ENCODE data around the gene PRR5L. TPM values are rescaled to one million over a fixed set of nuclear protein-coding genes. Genes with fewer than 3 reads are reported as not detected.
A peak's percentile ranks its signal among the peaks of the same experiment; 100 is the strongest.

The PRR5L gene
- polyA plus RNA-seq, 3 donors, result 3.5 to 16.0 (median 7.4) TPM

GRCh38 chr11:36274414-36274813 lies 21.7 kb upstream of the PRR5L start:
- no peak overlapping the region for H3K4me3 ChIP-seq (replicated peaks in 1 of 3; ENCODE audit: low read depth in 2 of 3, low read length in 3 of 3)
- Mint-ChIP-seq H3K4me1 (no peaks in the 10 kb centered on the region), H3K36me3 (peaks cover 89 to 95% of the 10 kb centered on the region in 2 donors), H3K27ac (peak overlapping the region in 1 of 7 donors; percentile 15), H3K4me3 (no peak overlapping the region), H3K9me3 (peaks cover 0 to 3% (median 0%) of the 10 kb centered on the region in 7 donors), H3K27me3 (ENCODE audit: low read depth in 3 of 3) (peaks cover 0 to 2% (median 0%) of the 10 kb centered on the region in 3 donors)
- H3K9me3 ChIP-seq (replicated peaks in 1 of 2; ENCODE audit: control insufficient read depth in 1 of 2, insufficient read depth in 1 of 2, low read length in 2 of 2), result no peaks in the 10 kb centered on the region
- H3K9ac ChIP-seq (ENCODE audit: insufficient read depth, low read length, poor library complexity, severe bottlenecking), result no peak overlapping the region
- intact Hi-C loops (cut with micrococcal nuclease), result no loop called here
- TF ChIP-seq CTCF (IDR thresholded peaks at IDR 0.05), result no peak
- WGBS (ENCODE audit: insufficient coverage), result no CpG with 5 or more reads among the region's 7 CpGs
- H3K27me3 ChIP-seq (ENCODE audit: control insufficient read depth in 2 of 2, insufficient read depth in 2 of 2, low read length in 2 of 2), result no peaks in the 10 kb centered on the region
- no peak overlapping the region for H3K27ac ChIP-seq (ENCODE audit: low read depth in 1 of 2, low read length in 2 of 2)
- peaks cover 8% of the 10 kb centered on the region for H3K79me2 ChIP-seq (ENCODE audit: insufficient read depth, low read length)
- DNase-seq, result no peak
- peaks cover 85 to 99% of the 10 kb centered on the region in 2 donors for H3K36me3 ChIP-seq (replicated peaks in 1 of 2; ENCODE audit: control insufficient read depth in 1 of 2, insufficient read depth in 2 of 2, low read length in 2 of 2)
- peaks cover 31% of the 10 kb centered on the region for H4K20me1 ChIP-seq (ENCODE audit: insufficient read depth, low read length)
- no peak overlapping the region for H3K4me2 ChIP-seq (replicated peaks; ENCODE audit: extremely low read depth, low read length, poor library complexity, severe bottlenecking)
- no peaks in the 10 kb centered on the region for H3K4me1 ChIP-seq (ENCODE audit: control insufficient read depth in 1 of 2, insufficient read depth in 2 of 2, low read length in 2 of 2)
- no peak overlapping the region for H2AFZ ChIP-seq (ENCODE audit: insufficient read depth, low read depth, low read length, poor library complexity, severe bottlenecking)

- H3K27me3 Mint-ChIP-seq (ENCODE audit: low read depth in 3 of 3), result peaks cover 0 to 2% (median 0%) of the 10 kb centered on the region in 3 donors
- H3K9ac ChIP-seq (ENCODE audit: insufficient read depth, low read length, poor library complexity, severe bottlenecking), result no peak overlapping the region
- peak overlapping the region in 1 of 2 donors; percentile 0 for H3K27ac ChIP-seq (ENCODE audit: low read depth in 1 of 2, low read length in 2 of 2)
- no peak overlapping the region for H2AFZ ChIP-seq (ENCODE audit: insufficient read depth, low read depth, low read length, poor library complexity, severe bottlenecking)
- H3K4me1 ChIP-seq (ENCODE audit: control insufficient read depth in 1 of 2, insufficient read depth in 2 of 2, low read length in 2 of 2), result peaks cover 0 to 4% of the 10 kb centered on the region in 2 donors
- H3K4me1 Mint-ChIP-seq, result peaks cover 6% of the 10 kb centered on the region
- peaks cover 0 to 6% (median 3%) of the 10 kb centered on the region in 7 donors for H3K9me3 Mint-ChIP-seq
- H3K79me2 ChIP-seq (ENCODE audit: insufficient read depth, low read length), result peaks cover 51% of the 10 kb centered on the region
- TF ChIP-seq CTCF (IDR thresholded peaks at IDR 0.05), result no peak
- H3K27ac Mint-ChIP-seq, result peak overlapping the region in 1 of 7 donors; percentile 44
- H3K9me3 ChIP-seq (replicated peaks in 1 of 2; ENCODE audit: control insufficient read depth in 1 of 2, insufficient read depth in 1 of 2, low read length in 2 of 2), result peaks cover 0 to 3% of the 10 kb centered on the region in 2 donors
- peaks cover 73 to 86% of the 10 kb centered on the region in 2 donors for H3K36me3 Mint-ChIP-seq
- WGBS (ENCODE audit: insufficient coverage), result over 99% methylated on average over 12 of the region's 13 CpGs
- no peak overlapping the region for H3K4me3 Mint-ChIP-seq
- intact Hi-C loops (cut with micrococcal nuclease), result no loop called here
- DNase-seq, result no peak
- H3K4me2 ChIP-seq (replicated peaks; ENCODE audit: extremely low read depth, low read length, poor library complexity, severe bottlenecking), result no peak overlapping the region
- H3K36me3 ChIP-seq (replicated peaks in 1 of 2; ENCODE audit: control insufficient read depth in 1 of 2, insufficient read depth in 2 of 2, low read length in 2 of 2), result peaks cover 66 to 78% of the 10 kb centered on the region in 2 donors
- H3K27me3 ChIP-seq (ENCODE audit: control insufficient read depth in 2 of 2, insufficient read depth in 2 of 2, low read length in 2 of 2), result no peaks in the 10 kb centered on the region
- no peak overlapping the region for H3K4me3 ChIP-seq (replicated peaks in 1 of 3; ENCODE audit: low read depth in 2 of 3, low read length in 3 of 3)
- peaks cover 74% of the 10 kb centered on the region for H4K20me1 ChIP-seq (ENCODE audit: insufficient read depth, low read length)
Observed at GRCh38 chr11:36278531-36279282, 17.4 kb upstream of the PRR5L start.

All from CD14-positive monocyte (primary cell).